ENCODE measurements around the gene ELL.
"Not testable (repeated sequence)": the region's sequence is repeated elsewhere in the genome, so short reads cannot be mapped to it uniquely, and the experiment has no call there.

ELL gene

DNA sequence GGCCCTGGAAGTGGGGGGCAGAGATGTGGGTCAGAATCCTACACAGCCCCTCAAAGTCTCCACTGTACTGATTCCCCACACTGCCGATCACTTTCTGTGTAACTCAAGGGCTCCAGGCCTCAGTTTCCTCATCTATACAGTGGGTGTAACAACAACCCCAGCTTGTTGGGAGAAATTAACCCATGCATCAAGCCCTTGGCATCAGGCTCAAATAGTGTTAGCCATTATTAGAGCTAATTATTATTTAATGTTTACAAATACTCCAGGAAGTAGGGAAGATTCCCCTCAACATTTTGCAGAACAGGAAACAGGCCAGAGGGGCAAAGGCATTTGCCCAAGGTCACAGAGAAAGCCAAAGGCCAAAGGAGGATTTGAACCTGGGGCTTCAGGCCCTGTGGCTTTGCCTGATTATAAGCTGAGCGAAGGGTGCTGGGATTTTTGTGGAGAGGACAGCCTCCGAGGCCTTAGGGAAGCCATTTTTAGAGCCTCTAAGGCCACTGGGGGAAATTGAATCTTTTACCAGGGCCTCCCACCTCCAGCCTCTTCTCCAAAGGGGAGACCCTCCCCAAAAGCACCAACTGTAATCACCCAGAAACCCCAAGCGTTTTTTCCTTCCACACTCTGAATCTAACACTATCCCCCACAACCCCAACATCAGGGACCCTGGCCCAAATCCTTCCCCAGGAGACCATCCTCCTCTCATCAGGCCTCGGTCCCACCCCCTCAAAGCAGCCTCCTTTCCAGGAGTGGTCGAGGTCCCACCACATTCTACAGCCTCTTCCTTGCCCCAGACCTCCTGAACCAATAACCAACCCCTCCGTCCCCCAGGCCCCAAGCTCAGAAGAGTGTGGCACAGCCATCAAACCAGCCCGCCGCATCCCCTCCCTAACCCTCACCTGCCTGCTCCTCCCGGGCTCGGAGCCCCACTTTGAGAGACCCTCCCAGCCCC, 20.4 kb upstream of the ELL start:
- H3K27me3 Mint-ChIP-seq (ENCODE audit: low read depth, poor library complexity), result peaks cover 7% of the 10 kb centered on the region
- H3K36me3 Mint-ChIP-seq (ENCODE audit: low read depth), result peaks cover 34% of the 10 kb centered on the region
- no peaks in the 10 kb centered on the region for H3K9me3 Mint-ChIP-seq
- peak; percentile 35 for DNase-seq
- peak overlapping the region; percentile 94 for H3K4me3 Mint-ChIP-seq
- H3K4me1 Mint-ChIP-seq, result peaks cover 21% of the 10 kb centered on the region
- TF ChIP-seq, protein P1, sequence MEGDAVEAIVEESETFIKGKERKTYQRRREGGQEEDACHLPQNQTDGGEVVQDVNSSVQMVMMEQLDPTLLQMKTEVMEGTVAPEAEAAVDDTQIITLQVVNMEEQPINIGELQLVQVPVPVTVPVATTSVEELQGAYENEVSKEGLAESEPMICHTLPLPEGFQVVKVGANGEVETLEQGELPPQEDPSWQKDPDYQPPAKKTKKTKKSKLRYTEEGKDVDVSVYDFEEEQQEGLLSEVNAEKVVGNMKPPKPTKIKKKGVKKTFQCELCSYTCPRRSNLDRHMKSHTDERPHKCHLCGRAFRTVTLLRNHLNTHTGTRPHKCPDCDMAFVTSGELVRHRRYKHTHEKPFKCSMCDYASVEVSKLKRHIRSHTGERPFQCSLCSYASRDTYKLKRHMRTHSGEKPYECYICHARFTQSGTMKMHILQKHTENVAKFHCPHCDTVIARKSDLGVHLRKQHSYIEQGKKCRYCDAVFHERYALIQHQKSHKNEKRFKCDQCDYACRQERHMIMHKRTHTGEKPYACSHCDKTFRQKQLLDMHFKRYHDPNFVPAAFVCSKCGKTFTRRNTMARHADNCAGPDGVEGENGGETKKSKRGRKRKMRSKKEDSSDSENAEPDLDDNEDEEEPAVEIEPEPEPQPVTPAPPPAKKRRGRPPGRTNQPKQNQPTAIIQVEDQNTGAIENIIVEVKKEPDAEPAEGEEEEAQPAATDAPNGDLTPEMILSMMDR (IDR thresholded peaks at IDR 0.05), result no peak
- no peak overlapping the region for H3K27ac Mint-ChIP-seq

DNA sequence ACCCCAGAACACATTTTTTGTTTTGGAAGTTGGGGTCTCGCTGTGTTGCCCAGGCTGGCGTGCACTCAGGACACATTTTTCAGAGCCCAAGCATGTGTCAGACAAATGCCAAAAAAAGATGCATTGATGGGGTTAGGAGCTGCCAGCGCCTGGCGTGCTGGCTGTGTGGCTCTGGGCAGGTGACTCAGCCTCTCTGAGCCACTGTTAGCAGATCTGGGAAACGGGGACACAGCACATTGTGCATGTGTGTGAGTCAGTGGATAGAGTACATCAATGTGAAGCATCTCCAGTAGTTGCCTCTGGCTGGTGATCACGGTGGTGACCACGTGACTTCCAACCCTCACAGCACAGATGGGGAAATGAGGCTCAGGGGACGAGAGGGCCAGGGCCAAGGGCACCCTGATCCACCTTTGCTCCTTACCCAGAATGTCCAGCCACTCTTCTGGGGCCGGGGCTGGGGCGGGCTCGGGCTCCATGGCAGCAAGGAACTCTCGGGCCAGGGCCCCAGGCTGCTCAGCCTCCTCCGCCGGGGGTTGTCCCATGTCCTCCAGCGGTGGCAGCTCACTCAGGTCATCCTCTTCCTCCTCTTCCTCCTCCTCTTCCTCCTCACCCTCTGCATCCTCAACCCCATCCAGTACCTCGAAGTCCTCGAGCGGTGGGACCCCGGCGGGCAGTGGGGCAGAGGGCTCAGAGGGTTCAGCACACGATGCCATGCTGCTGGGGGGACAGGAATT, 19.6 kb upstream of the ELL start:
- Mint-ChIP-seq H3K4me3 (peak overlapping the region; percentile 52), H3K9me3 (no peaks in the 10 kb centered on the region), H3K36me3 (ENCODE audit: low read depth) (peaks cover 39% of the 10 kb centered on the region), H3K4me1 (peaks cover 21% of the 10 kb centered on the region), H3K27me3 (ENCODE audit: low read depth, poor library complexity) (peaks cover 7% of the 10 kb centered on the region), H3K27ac (no peak overlapping the region)
- no peak for DNase-seq
- TF ChIP-seq, protein P1 (IDR thresholded peaks at IDR 0.05), result no peak

GRCh38 chr19:18540200-18540599, 18.3 kb upstream of the ELL start:
- Mint-ChIP-seq H3K4me1 (peaks cover 21% of the 10 kb centered on the region), H3K36me3 (ENCODE audit: low read depth) (peaks cover 51% of the 10 kb centered on the region)
- not testable (repeated sequence) for H3K27me3 Mint-ChIP-seq (ENCODE audit: low read depth, poor library complexity); DNase-seq; H3K9me3 Mint-ChIP-seq; H3K27ac Mint-ChIP-seq; H3K4me3 Mint-ChIP-seq

- Mint-ChIP-seq H3K27me3 (ENCODE audit: low read depth, poor library complexity) (no peaks in the 10 kb centered on the region), H3K36me3 (ENCODE audit: low read depth) (peaks cover 55% of the 10 kb centered on the region), H3K4me3 (no peak overlapping the region), H3K9me3 (no peaks in the 10 kb centered on the region), H3K27ac (no peak overlapping the region), H3K4me1 (peaks cover 17% of the 10 kb centered on the region)
- DNase-seq, result no peak
- TF ChIP-seq, protein P1 (IDR thresholded peaks at IDR 0.05), result no peak
Observed at GRCh38 chr19:18539372-18539771, 17.5 kb upstream of the ELL start.

- no peaks in the 10 kb centered on the region for H3K9me3 Mint-ChIP-seq
- no peaks in the 10 kb centered on the region for H3K27me3 Mint-ChIP-seq (ENCODE audit: low read depth, poor library complexity)
- peaks cover 10% of the 10 kb centered on the region for H3K4me1 Mint-ChIP-seq
- TF ChIP-seq, protein P1 (IDR thresholded peaks at IDR 0.05), result no peak
- peak overlapping the region; percentile 66 for H3K27ac Mint-ChIP-seq
- no peak overlapping the region for H3K4me3 Mint-ChIP-seq
- DNase-seq, result no peak
- peaks cover 59% of the 10 kb centered on the region for H3K36me3 Mint-ChIP-seq (ENCODE audit: low read depth)
Observed at GRCh38 chr19:18538115-18538514, 16.2 kb upstream of the ELL start.

GRCh38 chr19:18537431-18537830, 15.6 kb upstream of the ELL start:
- H3K9me3 Mint-ChIP-seq, result no peaks in the 10 kb centered on the region
- peaks cover 64% of the 10 kb centered on the region for H3K36me3 Mint-ChIP-seq (ENCODE audit: low read depth)
- H3K4me1 Mint-ChIP-seq, result peaks cover 7% of the 10 kb centered on the region
- DNase-seq, result no peak
- no peak overlapping the region for H3K4me3 Mint-ChIP-seq
- no peaks in the 10 kb centered on the region for H3K27me3 Mint-ChIP-seq (ENCODE audit: low read depth, poor library complexity)
- TF ChIP-seq, protein P1 (IDR thresholded peaks at IDR 0.05), result no peak
- no peak overlapping the region for H3K27ac Mint-ChIP-seq
